Right lobe of liver (tissue), 6 donors: ENCODE results near the gene UTP4. TPM values are rescaled to one million over a fixed set of nuclear protein-coding genes. Genes with fewer than 3 reads are reported as not detected.

Experiments
- ATAC-seq, 4 donors: fragments of 200-7000 bp; cut with Tn5 transposase; one replicate each; pipeline ENCODE4 v1.9.1; 2020; ENCODE audit warnings: mild to moderate bottlenecking in 4 of 4, moderate library complexity in 4 of 4
- DNase-seq, 3 donors: peaks; one replicate each; pipeline ENCODE4 v3.0.0-alpha.2; 2020
- H3K27ac ChIP-seq, 3 donors: fragments of 200-600 bp; one replicate each; pipeline ENCODE4 v1.8.0; 2022
- H3K27me3 ChIP-seq, 2 donors: fragments of 200-600 bp; one replicate each; pipeline ENCODE4 v1.8.0; 2022
- H3K36me3 ChIP-seq, 4 donors: fragments of 200-600 bp; sonication (generic) in 1 of 4; one replicate each; pipeline versions ENCODE4 v1.5.1 to v1.8.0; 2017 to 2022; ENCODE audit warnings: control low read depth in 1 of 4
- H3K4me1 ChIP-seq, 4 donors: fragments of 200-600 bp; sonication (generic) in 1 of 4; one replicate each; pipeline versions ENCODE4 v1.5.1 to v1.8.0; 2017 to 2022; ENCODE audit warnings: control low read depth in 1 of 4
- H3K4me3 ChIP-seq, 3 donors: fragments of 200-600 bp; one replicate each; pipeline ENCODE4 v1.8.0; 2022
- H3K9me3 ChIP-seq, 4 donors: fragments of 200-600 bp; sonication (generic) in 1 of 4; one replicate each; pipeline versions ENCODE4 v1.5.1 to v1.8.0; 2017 to 2022; ENCODE audit warnings: control low read depth in 1 of 4
- POLR2A ChIP-seq: fragments of 450-650 bp; IDR thresholded peaks from one replicate; pipeline ENCODE4 v1.6.1; 2017; ENCODE audit warnings: antibody characterized with exemption, mild to moderate bottlenecking
- WGBS: methylation state at CpG from one replicate; pipeline ENCODE4 v1.1.6; 2018; ENCODE audit warnings: low coverage, low lambda C conversion rate; ENCODE audit not compliant: insufficient coverage; ENCODE audit errors: missing lambda C conversion rate; 5-methylcytosine and 5-hydroxymethylcytosine counted together
- intact Hi-C, 2 donors: fragments of 100-400 bp; cut with DNase I; formaldehyde crosslinking; loops; one replicate each; pipeline versions ENCODE4 v1.11.2 to v1.14.1; 2022
- total RNA-seq, 6 experiments: library from RNA; depleted of rRNA in 2 of 6; stranded (reverse); fragments of >200 nt in 2 of 6; fragmentation: NEBNext Ultra II Directional in 3 of 6; extraction: Animal tissue kit (Norgen Biotek cat#: 25700) in 3 of 6; gene quantifications; one replicate each; pipeline versions ENCODE4 v1.1.0 to v1.2.4, GENCODE V29; 2016 to 2023
- TF ChIP-seq, protein P1 (sequence below), 4 donors: fragments of 200-600 bp in 3 of 4; fragments of 450-650 bp in 1 of 4; IDR thresholded peaks; one replicate each; pipeline versions ENCODE4 v1.5.1 to v1.8.0; 2016 to 2022; ENCODE audit warnings: antibody characterized with exemption in 4 of 4, mild to moderate bottlenecking in 2 of 4
- donor health status: DM: no; HTN: yes; CAD: no.
- donor health status: DM: no; HTN: no; CAD: no.
- donor health status: DM: no; HTN: no; CAD: no.
- donor health status: DM: no; HTN: yes; CAD: no.
- donor health status: DM: no; HTN: yes; CAD: no.

The UTP4 gene
- total RNA-seq, 6 experiments from 2014 or later: 13.9 to 22.2 (median 19.6) TPM

DNA sequence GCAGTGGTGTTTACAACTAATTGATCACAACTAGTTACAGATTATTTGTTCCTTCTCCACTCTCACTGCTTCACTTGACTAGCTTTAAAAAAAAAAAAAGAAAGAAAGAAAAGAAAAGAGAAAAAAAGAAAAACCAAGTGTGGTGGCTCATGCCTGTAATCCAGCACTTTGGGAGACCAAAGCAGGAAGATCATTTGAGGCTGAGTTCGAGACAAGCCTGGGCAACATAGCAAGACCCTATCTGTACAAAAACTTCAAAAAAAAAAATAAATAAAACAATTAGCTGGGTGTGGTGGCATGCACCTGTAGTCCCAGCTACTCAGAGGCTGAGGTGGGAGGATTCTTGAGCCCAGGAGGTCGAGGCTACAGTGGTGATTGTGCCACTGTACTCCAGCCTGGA is 58.7 kb downstream of the UTP4 start:
- Histone ChIP-seq H3K27ac (no peak overlapping the region), H3K9me3 (no peaks in the 10 kb centered on the region), H3K36me3 (no peaks in the 10 kb centered on the region), H3K27me3 (no peaks in the 10 kb centered on the region), H3K4me3 (no peak overlapping the region), H3K4me1 (peaks cover 0 to 42% (median 14%) of the 10 kb centered on the region in 4 donors)
- ATAC-seq (no peak), DNase-seq (no peak)
- WGBS: 100% methylated on average over 2 of the region's 2 CpGs
- no peak for TF ChIP-seq POLR2A
- TF ChIP-seq, protein P1, sequence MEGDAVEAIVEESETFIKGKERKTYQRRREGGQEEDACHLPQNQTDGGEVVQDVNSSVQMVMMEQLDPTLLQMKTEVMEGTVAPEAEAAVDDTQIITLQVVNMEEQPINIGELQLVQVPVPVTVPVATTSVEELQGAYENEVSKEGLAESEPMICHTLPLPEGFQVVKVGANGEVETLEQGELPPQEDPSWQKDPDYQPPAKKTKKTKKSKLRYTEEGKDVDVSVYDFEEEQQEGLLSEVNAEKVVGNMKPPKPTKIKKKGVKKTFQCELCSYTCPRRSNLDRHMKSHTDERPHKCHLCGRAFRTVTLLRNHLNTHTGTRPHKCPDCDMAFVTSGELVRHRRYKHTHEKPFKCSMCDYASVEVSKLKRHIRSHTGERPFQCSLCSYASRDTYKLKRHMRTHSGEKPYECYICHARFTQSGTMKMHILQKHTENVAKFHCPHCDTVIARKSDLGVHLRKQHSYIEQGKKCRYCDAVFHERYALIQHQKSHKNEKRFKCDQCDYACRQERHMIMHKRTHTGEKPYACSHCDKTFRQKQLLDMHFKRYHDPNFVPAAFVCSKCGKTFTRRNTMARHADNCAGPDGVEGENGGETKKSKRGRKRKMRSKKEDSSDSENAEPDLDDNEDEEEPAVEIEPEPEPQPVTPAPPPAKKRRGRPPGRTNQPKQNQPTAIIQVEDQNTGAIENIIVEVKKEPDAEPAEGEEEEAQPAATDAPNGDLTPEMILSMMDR (IDR thresholded peaks at IDR 0.05): no peak
- intact Hi-C loops: no loop called here

DNA sequence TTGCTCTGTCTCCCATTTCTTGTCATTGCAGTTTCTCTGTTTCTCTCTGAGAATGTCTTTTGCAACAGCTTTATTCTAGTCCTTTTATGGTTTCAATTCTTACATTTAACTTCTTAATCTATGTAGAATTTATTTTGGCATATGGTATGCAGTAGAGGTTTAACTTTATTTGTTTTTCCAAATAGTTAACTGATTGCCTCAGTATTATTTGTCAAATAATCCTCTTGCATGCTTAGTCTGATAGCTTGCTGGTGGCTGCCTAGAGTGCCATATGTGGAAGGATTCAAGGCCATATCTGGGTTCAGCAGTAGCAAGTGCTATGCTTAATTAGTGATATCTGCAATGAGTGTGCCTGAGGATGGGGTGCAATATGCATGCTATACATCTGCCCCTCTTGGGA is 61.4 kb downstream of the UTP4 start:
- TF ChIP-seq POLR2A: no peak
- TF ChIP-seq, protein P1 (IDR thresholded peaks at IDR 0.05): no peak
- Histone ChIP-seq H3K4me1 (peaks cover 0 to 30% (median 10%) of the 10 kb centered on the region in 4 donors), H3K36me3 (no peaks in the 10 kb centered on the region), H3K27me3 (no peaks in the 10 kb centered on the region), H3K4me3 (no peak overlapping the region), H3K27ac (no peak overlapping the region), H3K9me3 (no peaks in the 10 kb centered on the region)
- peak; percentile 50 to 79 (median 75) for ATAC-seq
- intact Hi-C loops: no loop called here
- DNase-seq: no peak

DNA sequence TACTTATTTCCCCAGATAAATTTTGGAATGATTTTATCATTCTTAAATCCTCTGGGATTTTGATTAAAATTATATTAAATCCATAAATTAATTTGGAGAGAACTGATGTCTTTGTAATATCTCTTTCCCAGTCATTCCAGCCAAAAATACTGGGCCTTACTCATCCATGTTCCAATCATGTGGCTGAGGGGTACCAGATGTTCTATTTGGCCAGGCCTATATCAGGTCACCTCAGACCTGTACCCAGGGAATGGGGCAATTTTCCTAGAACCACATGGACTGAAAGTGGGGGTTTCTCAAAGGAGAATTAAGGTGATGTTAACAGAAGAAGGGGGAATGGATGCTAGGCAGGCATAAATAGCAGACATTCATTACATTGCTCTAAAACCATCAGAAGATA is 62.0 kb downstream of the UTP4 start:
- Histone ChIP-seq H3K4me1 (peaks cover 0 to 26% (median 7%) of the 10 kb centered on the region in 4 donors), H3K9me3 (no peaks in the 10 kb centered on the region), H3K4me3 (no peak overlapping the region), H3K27me3 (no peaks in the 10 kb centered on the region), H3K27ac (no peak overlapping the region), H3K36me3 (no peaks in the 10 kb centered on the region)
- DNase-seq (no peak), ATAC-seq (no peak)
- no peak for TF ChIP-seq POLR2A
- TF ChIP-seq, protein P1 (IDR thresholded peaks at IDR 0.05): no peak
- intact Hi-C loops: no loop called here

DNA sequence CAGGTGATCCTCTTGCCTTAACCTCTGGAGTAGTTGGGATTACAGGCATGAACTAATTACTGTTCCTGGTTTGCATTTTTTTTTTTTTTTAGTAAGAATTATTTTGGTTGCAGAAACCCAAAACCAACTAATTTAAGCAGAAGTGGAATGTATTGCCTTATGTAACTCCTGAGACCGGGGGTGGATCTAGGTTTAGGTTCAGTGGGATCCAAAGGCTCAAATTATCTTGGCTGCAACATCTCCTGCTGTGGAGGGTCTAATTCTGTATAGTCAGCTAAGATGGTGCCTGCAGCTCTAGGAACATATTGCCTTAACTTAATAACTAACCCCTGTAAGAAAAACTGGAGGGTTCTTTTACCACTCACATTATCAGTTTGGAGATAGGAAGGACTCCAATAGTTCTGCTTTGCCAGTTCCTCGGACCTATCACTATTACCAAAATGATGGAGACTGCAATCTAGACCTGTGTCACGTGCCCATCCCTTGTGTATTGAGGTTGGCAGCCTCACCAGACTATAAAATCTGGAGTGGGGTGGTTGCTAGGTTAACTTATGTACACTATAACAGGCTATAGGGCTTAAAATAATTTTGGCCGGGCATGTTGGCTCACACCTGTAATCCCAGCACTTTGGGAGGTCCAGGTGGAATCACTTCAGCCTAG is 63.0 kb downstream of the UTP4 start:
- no peak for ATAC-seq
- Histone ChIP-seq H3K27me3 (no peaks in the 10 kb centered on the region), H3K4me3 (no peak overlapping the region), H3K4me1 (peaks cover 0 to 19% (median 7%) of the 10 kb centered on the region in 4 donors), H3K9me3 (no peaks in the 10 kb centered on the region), H3K36me3 (no peaks in the 10 kb centered on the region), H3K27ac (no peak overlapping the region)
- TF ChIP-seq POLR2A: no peak
- TF ChIP-seq, protein P1 (IDR thresholded peaks at IDR 0.05): no peak
- DNase-seq: no peak
- WGBS: 57% methylated on average over 1 of the region's 4 CpGs
- intact Hi-C loops: no loop called here

DNA sequence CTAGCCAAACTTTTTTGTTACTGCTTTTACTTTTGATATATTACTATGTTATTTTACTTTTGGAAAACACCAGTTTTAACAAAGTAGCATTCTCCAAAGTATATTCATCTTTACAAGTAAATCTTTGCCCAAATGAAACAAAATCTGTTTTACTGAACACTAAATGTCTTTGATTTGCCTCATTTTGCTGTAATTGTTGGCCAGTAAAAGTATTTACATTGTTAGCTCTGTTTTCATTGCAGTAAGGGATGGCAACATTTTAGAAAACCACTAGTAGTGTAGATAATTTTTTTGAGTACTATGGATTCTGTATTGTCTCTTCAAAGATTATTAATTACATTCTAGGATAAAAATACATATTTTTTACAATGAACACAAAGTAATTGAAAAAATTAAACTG is 65.1 kb downstream of the UTP4 start:
- TF ChIP-seq, protein P1 (IDR thresholded peaks at IDR 0.05): no peak
- TF ChIP-seq POLR2A: no peak
- no peaks in the 10 kb centered on the region for H3K27me3 ChIP-seq
- peaks cover 0 to 13% (median 4%) of the 10 kb centered on the region in 4 donors for H3K4me1 ChIP-seq
- no peak for DNase-seq
- intact Hi-C loops: no loop called here
- no peaks in the 10 kb centered on the region for H3K9me3 ChIP-seq
- no peaks in the 10 kb centered on the region for H3K36me3 ChIP-seq
- H3K4me3 ChIP-seq: no peak overlapping the region
- no peak overlapping the region for H3K27ac ChIP-seq
- no peak for ATAC-seq
